IMR-90 (cell line): Measurements from ENCODE around the gene ARHGAP45. TPM values are rescaled to one million over a fixed set of nuclear protein-coding genes. Genes with fewer than 3 reads are reported as not detected.

Experiments
- ATAC-seq: fragments of 200-7000 bp; cut with Tn5 transposase; 2 replicates; pipeline ENCODE4 v1.9.1; 2020; ENCODE audit warnings: low read depth, mild to moderate bottlenecking, moderate library complexity
- BruUV-seq: library from RNA; stranded (reverse); fragments of 400-500 nt; replicated peaks from 2 replicates; lab custom pipeline; 2021; lab: Mats Ljungman, UMichigan
- CTCF ChIA-PET: fragments of 300-600 bp; formaldehyde crosslinking; extraction: SDS; loops from one replicate; lab custom pipeline; 2021; ENCODE audit warnings: antibody characterized with exemption; lab: Yijun Ruan, JAX
- POLR2A ChIA-PET: fragments of 300-600 bp; sonication (Branson Sonifier 250); formaldehyde crosslinking; loops from one replicate; lab custom pipeline; 2022; ENCODE audit warnings: antibody characterized with exemption; ENCODE audit not compliant: unreplicated experiment; lab: Charles Lee
- DNase-seq: peaks from one replicate; pipeline ENCODE4 v3.0.0; 2013
- H2AFZ ChIP-seq: replicated peaks from 2 replicates; pipeline ENCODE3; 2013; ENCODE audit warnings: low read length, mild to moderate bottlenecking; ENCODE audit not compliant: poor library complexity
- H2AK5ac ChIP-seq: 2 replicates; pipeline ENCODE4 v1.6.1; 2013; ENCODE audit warnings: low read depth, low read length, inconsistent platforms
- H2AK9ac ChIP-seq: replicated peaks from 2 replicates; pipeline ENCODE3; 2013; ENCODE audit warnings: mild to moderate bottlenecking, low read depth, low read length, moderate library complexity; ENCODE audit not compliant: poor library complexity
- H2BK120ac ChIP-seq: 2 replicates; pipeline ENCODE4 v1.6.1; 2013; ENCODE audit warnings: low read depth, low read length, inconsistent platforms
- H2BK15ac ChIP-seq: 3 replicates; pipeline ENCODE4 v1.6.1; 2013; ENCODE audit warnings: low read depth, low read length, inconsistent platforms
- H2BK20ac ChIP-seq: 2 replicates; pipeline ENCODE4 v1.6.1; 2013; ENCODE audit warnings: low read depth, mild to moderate bottlenecking, inconsistent platforms, low read length, moderate library complexity
- H2BK5ac ChIP-seq: 2 replicates; pipeline ENCODE4 v1.6.1; 2013; ENCODE audit warnings: mild to moderate bottlenecking, low read depth, low read length, inconsistent platforms; ENCODE audit not compliant: poor library complexity, severe bottlenecking
- H3K14ac ChIP-seq: replicated peaks from 2 replicates; pipeline ENCODE4 v1.6.1; 2013; ENCODE audit warnings: low read depth, low read length, inconsistent platforms
- H3K18ac ChIP-seq: 2 replicates; pipeline ENCODE4 v1.6.1; 2013; ENCODE audit warnings: low read depth, low read length, control low read depth
- H3K23ac ChIP-seq: 2 replicates; pipeline ENCODE4 v1.6.1; 2013; ENCODE audit warnings: low read depth, low read length, inconsistent platforms
- H3K27ac ChIP-seq: 2 replicates; pipeline ENCODE4 v1.5.1; 2013; ENCODE audit warnings: mild to moderate bottlenecking, control low read depth, low read length; ENCODE audit not compliant: insufficient read depth
- H3K27me3 ChIP-seq: 2 replicates; pipeline ENCODE4 v1.6.1; 2013; ENCODE audit warnings: low read length; ENCODE audit not compliant: control insufficient read depth, insufficient read depth
- H3K36me3 ChIP-seq: 2 replicates; pipeline ENCODE4 v1.6.1; 2013; ENCODE audit warnings: low read length, mixed read lengths; ENCODE audit not compliant: control insufficient read depth, insufficient read depth
- H3K4ac ChIP-seq: 2 replicates; pipeline ENCODE4 v1.6.1; 2013; ENCODE audit warnings: low read depth, low read length, inconsistent platforms
- H3K4me1 ChIP-seq: 2 replicates; pipeline ENCODE4 v1.6.1; 2013; ENCODE audit warnings: low read length, mixed read lengths; ENCODE audit not compliant: control insufficient read depth, insufficient read depth
- H3K4me2 ChIP-seq: 2 replicates; pipeline ENCODE4 v1.6.1; 2013; ENCODE audit warnings: low read depth, mild to moderate bottlenecking, control low read depth, low read length, moderate library complexity
- H3K4me3 ChIP-seq: 2 replicates; pipeline ENCODE4 v1.5.1; 2013; ENCODE audit warnings: low read depth, mild to moderate bottlenecking, control low read depth, low read length, moderate library complexity; ENCODE audit not compliant: insufficient read depth
- H3K56ac ChIP-seq: 2 replicates; pipeline ENCODE4 v1.6.1; 2013; ENCODE audit warnings: low read length, inconsistent platforms; ENCODE audit not compliant: insufficient read depth; ENCODE audit errors: extremely low read depth
- H3K79me1 ChIP-seq, 2 experiments: 2 replicates each; pipeline ENCODE4 v1.6.1; 2013; ENCODE audit warnings: low read length in 2 of 2, inconsistent platforms in 1 of 2, low read depth in 1 of 2
- H3K9ac ChIP-seq: 2 replicates; pipeline ENCODE4 v1.6.1; 2013; ENCODE audit warnings: low read depth, low read length, control low read depth
- H3K9me1 ChIP-seq: 2 replicates; pipeline ENCODE4 v1.6.1; 2013; ENCODE audit warnings: low read length, inconsistent platforms; ENCODE audit not compliant: insufficient read depth
- H3K9me3 ChIP-seq: 2 replicates; pipeline ENCODE4 v1.6.1; 2013; ENCODE audit warnings: low read length; ENCODE audit not compliant: control insufficient read depth, insufficient read depth
- H4K20me1 ChIP-seq: 2 replicates; pipeline ENCODE4 v1.6.1; 2013; ENCODE audit warnings: low read length, inconsistent platforms; ENCODE audit not compliant: insufficient read depth
- H4K5ac ChIP-seq: 2 replicates; pipeline ENCODE4 v1.6.1; 2013; ENCODE audit warnings: mild to moderate bottlenecking, low read depth, low read length, control low read depth
- H4K8ac ChIP-seq, 2 experiments: 2 replicates each; pipeline ENCODE4 v1.6.1; 2013; ENCODE audit warnings: low read depth in 2 of 2, low read length in 2 of 2, control low read depth in 1 of 2, inconsistent platforms in 1 of 2
- H4K91ac ChIP-seq: 2 replicates; pipeline ENCODE4 v1.6.1; 2013; ENCODE audit warnings: low read depth, low read length, inconsistent platforms; ENCODE audit not compliant: insufficient read depth
- BHLHE40 ChIP-seq: fragments of 150-350 bp; IDR thresholded peaks from 2 replicates; pipeline ENCODE4 v1.6.1; 2016; ENCODE audit warnings: mild to moderate bottlenecking, low read depth, low read length
- CEBPB ChIP-seq: IDR thresholded peaks from 2 replicates; pipeline ENCODE4 v1.6.1; 2012; ENCODE audit warnings: low read depth, low read length, improper control_type of control experiment
- CHD1 ChIP-seq: IDR thresholded peaks from 2 replicates; pipeline ENCODE4 v1.6.1; 2012; ENCODE audit warnings: low read depth, low read length, improper control_type of control experiment
- FOS ChIP-seq: fragments of 150-350 bp; IDR thresholded peaks from 2 replicates; pipeline ENCODE4 v1.6.1; 2016; ENCODE audit warnings: low read depth, low read length
- MAFK ChIP-seq: IDR thresholded peaks from 2 replicates; pipeline ENCODE4 v1.6.1; 2012; ENCODE audit warnings: low read depth, low read length, improper control_type of control experiment
- MAZ ChIP-seq: IDR thresholded peaks from 2 replicates; pipeline ENCODE4 v1.6.1; 2012; ENCODE audit warnings: low read depth, mild to moderate bottlenecking, low read length, improper control_type of control experiment, moderate library complexity, borderline replicate concordance
- MXI1 ChIP-seq: IDR thresholded peaks from 2 replicates; pipeline ENCODE4 v1.6.1; 2012; ENCODE audit warnings: low read depth, mild to moderate bottlenecking, low read length, moderate library complexity, borderline replicate concordance
- NFE2L2 ChIP-seq: fragments of 150-350 bp; IDR thresholded peaks from 2 replicates; pipeline ENCODE4 v1.6.1; 2016; ENCODE audit warnings: low read depth, mild to moderate bottlenecking, low read length
- POLR2A ChIP-seq: IDR thresholded peaks from 2 replicates; pipeline ENCODE4 v1.6.1; 2012; ENCODE audit warnings: mild to moderate bottlenecking, low read depth, low read length
- RAD21 ChIP-seq: IDR thresholded peaks from 2 replicates; pipeline ENCODE4 v1.6.1; 2012; ENCODE audit warnings: low read length, improper control_type of control experiment
- RCOR1 ChIP-seq: IDR thresholded peaks from 2 replicates; pipeline ENCODE4 v1.6.1; 2012; ENCODE audit warnings: mild to moderate bottlenecking, low read length, improper control_type of control experiment; ENCODE audit not compliant: insufficient replicate concordance
- RFX5 ChIP-seq: IDR thresholded peaks from 2 replicates; pipeline ENCODE4 v1.8.0; 2012; ENCODE audit warnings: low read depth, mild to moderate bottlenecking, low read length, moderate library complexity
- SMC3 ChIP-seq: fragments of 150-350 bp; IDR thresholded peaks from 2 replicates; pipeline ENCODE4 v1.6.1; 2016; ENCODE audit warnings: low read depth, mild to moderate bottlenecking, antibody characterized with exemption, low read length, moderate library complexity
- WGBS, 2 experiments: methylation state at CpG; one replicate each; pipeline versions ENCODE4 v1.1.5 to v1.1.7; 2013; ENCODE audit warnings: missing lambda C conversion rate in 2 of 2; ENCODE audit not compliant: insufficient read length in 1 of 2; ENCODE audit errors: extremely low coverage in 2 of 2; 5-methylcytosine and 5-hydroxymethylcytosine counted together
- dilution Hi-C: fragments of 300-500 bp; cut with HindIII; formaldehyde crosslinking; loops from one replicate; pipeline ENCODE4 v1.14.3; 2018; ENCODE audit warnings: low sequenced_read_pairs; ENCODE audit not compliant: unreplicated experiment
- in situ Hi-C: fragments of 300-500 bp; cut with MboI; formaldehyde crosslinking; loops from 3 replicates; pipeline ENCODE4 v1.14.3; 2019; ENCODE audit warnings: low sequenced_read_pairs, inconsistent platforms, mixed read lengths
- intact Hi-C: fragments of 100-400 bp; cut with micrococcal nuclease; formaldehyde crosslinking; loops from 2 replicates; pipeline ENCODE4 v1.10.0; 2022
- polyA plus RNA-seq, 3 experiments: library from polyadenylated mRNA; depleted of rRNA; stranded (reverse); fragments of >200 nt; gene quantifications; 2 replicates each; pipeline ENCODE4 v1.2.3, GENCODE V29; 2012; ENCODE audit warnings: low replicate concordance in 1 of 3
- total RNA-seq: library from RNA; depleted of rRNA; stranded (reverse); fragments of >200 nt; gene quantifications from 2 replicates; pipeline ENCODE4 v1.2.3, GENCODE V29; 2012
- TF ChIP-seq, protein P1 (sequence below): fragments of 150-350 bp; IDR thresholded peaks from 2 replicates; pipeline ENCODE4 v1.6.1; 2016; ENCODE audit warnings: low read depth, mild to moderate bottlenecking, low read length, moderate library complexity, borderline replicate concordance
- TF ChIP-seq, protein P2 (sequence below): conservative IDR thresholded peaks from 2 replicates; pipeline ENCODE4 v1.5.1; 2012; ENCODE audit warnings: mild to moderate bottlenecking, low read depth, low read length, improper control_type of control experiment
- TF ChIP-seq, protein P3 (sequence below): fragments of 150-350 bp; IDR thresholded peaks from 2 replicates; pipeline ENCODE4 v1.6.1; 2017; ENCODE audit warnings: mild to moderate bottlenecking, antibody characterized with exemption, low read length, low read depth

ARHGAP45 gene
- total and polyA plus RNA-seq, 2 of the 4 experiments (the other 2 are of a cell fraction): 1.3 to 1.7 TPM

DNA sequence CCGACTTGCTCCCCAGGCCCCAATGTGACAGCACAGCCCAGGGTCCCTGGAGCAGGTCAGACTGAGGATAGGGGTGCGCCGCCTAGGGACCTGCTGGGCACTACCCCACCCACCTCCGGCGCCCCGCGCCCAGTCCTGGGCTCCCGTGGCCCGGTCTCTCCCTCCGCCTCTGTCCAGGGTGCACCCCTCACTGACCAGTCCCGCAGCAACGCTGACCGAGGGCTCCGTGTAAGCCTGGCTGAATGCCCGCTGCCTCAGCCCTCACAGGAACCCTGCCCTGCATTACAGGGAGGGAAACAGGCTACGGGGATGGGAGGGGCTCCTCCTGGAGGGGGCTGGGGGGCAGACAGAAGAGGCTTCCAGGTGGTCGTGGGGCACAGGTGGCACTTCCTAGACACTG, 68.5 kb downstream of the ARHGAP45 start:
- no peak overlapping the region for H3K9ac ChIP-seq
- no peak overlapping the region for H3K56ac ChIP-seq
- intact Hi-C loops: no loop called here
- peaks cover 16% of the 10 kb centered on the region for H3K4me1 ChIP-seq
- H3K4me3 ChIP-seq: no peak overlapping the region
- H3K9me1 ChIP-seq: peaks cover 4% of the 10 kb centered on the region; the same call in 1 of the 2 replicates
- no peaks in the 10 kb centered on the region for H3K9me3 ChIP-seq
- H2BK5ac ChIP-seq: no peak overlapping the region
- H3K27me3 ChIP-seq: no peaks in the 10 kb centered on the region
- CTCF ChIA-PET: no interaction called here
- H3K36me3 ChIP-seq: peaks cover 31% of the 10 kb centered on the region; the same call in 1 of the 2 replicates
- no peak overlapping the region for H3K18ac ChIP-seq
- no peak overlapping the region for H4K5ac ChIP-seq
- H3K14ac ChIP-seq: no peak overlapping the region
- peaks cover 16% of the 10 kb centered on the region for H4K20me1 ChIP-seq
- WGBS, 2 experiments: 95% methylated on average over 3 of the region's 17 CpGs; no CpG with 5 or more reads in 1 of the 2 experiments
- no peak overlapping the region for H2BK20ac ChIP-seq
- peaks cover 13 to 60% of the 10 kb centered on the region in 2 experiments for H3K79me1 ChIP-seq
- H2AK5ac ChIP-seq: no peak overlapping the region
- H4K91ac ChIP-seq: no peak overlapping the region
- no TSS peak for BruUV-seq
- in situ Hi-C loops: no loop called here
- no peak overlapping the region for H2BK120ac ChIP-seq
- no peak overlapping the region for H3K4ac ChIP-seq
- POLR2A ChIA-PET: no interaction called here
- no peak overlapping the region for H2AFZ ChIP-seq
- ATAC-seq (no peak), DNase-seq (no peak)
- no peak overlapping the region for H4K8ac ChIP-seq
- H2AK9ac ChIP-seq: peak overlapping the region; percentile 9
- TF ChIP-seq FOS: no peak
- TF ChIP-seq MAFK: no peak
- TF ChIP-seq CEBPB: no peak
- TF ChIP-seq RCOR1: no peak
- no peak for TF ChIP-seq MXI1
- TF ChIP-seq RFX5: no peak
- TF ChIP-seq BHLHE40: no peak
- TF ChIP-seq, protein P1, sequence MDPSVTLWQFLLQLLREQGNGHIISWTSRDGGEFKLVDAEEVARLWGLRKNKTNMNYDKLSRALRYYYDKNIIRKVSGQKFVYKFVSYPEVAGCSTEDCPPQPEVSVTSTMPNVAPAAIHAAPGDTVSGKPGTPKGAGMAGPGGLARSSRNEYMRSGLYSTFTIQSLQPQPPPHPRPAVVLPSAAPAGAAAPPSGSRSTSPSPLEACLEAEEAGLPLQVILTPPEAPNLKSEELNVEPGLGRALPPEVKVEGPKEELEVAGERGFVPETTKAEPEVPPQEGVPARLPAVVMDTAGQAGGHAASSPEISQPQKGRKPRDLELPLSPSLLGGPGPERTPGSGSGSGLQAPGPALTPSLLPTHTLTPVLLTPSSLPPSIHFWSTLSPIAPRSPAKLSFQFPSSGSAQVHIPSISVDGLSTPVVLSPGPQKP: no peak
- TF ChIP-seq, protein P2, sequence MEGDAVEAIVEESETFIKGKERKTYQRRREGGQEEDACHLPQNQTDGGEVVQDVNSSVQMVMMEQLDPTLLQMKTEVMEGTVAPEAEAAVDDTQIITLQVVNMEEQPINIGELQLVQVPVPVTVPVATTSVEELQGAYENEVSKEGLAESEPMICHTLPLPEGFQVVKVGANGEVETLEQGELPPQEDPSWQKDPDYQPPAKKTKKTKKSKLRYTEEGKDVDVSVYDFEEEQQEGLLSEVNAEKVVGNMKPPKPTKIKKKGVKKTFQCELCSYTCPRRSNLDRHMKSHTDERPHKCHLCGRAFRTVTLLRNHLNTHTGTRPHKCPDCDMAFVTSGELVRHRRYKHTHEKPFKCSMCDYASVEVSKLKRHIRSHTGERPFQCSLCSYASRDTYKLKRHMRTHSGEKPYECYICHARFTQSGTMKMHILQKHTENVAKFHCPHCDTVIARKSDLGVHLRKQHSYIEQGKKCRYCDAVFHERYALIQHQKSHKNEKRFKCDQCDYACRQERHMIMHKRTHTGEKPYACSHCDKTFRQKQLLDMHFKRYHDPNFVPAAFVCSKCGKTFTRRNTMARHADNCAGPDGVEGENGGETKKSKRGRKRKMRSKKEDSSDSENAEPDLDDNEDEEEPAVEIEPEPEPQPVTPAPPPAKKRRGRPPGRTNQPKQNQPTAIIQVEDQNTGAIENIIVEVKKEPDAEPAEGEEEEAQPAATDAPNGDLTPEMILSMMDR: no peak
- no peak for TF ChIP-seq POLR2A
- no peak for TF ChIP-seq SMC3
- no peak for TF ChIP-seq NFE2L2
- TF ChIP-seq MAZ: no peak
- TF ChIP-seq, protein P3, sequence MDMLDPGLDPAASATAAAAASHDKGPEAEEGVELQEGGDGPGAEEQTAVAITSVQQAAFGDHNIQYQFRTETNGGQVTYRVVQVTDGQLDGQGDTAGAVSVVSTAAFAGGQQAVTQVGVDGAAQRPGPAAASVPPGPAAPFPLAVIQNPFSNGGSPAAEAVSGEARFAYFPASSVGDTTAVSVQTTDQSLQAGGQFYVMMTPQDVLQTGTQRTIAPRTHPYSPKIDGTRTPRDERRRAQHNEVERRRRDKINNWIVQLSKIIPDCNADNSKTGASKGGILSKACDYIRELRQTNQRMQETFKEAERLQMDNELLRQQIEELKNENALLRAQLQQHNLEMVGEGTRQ: no peak
- no peak for TF ChIP-seq CHD1
- TF ChIP-seq RAD21: no peak
- no peak overlapping the region for H3K27ac ChIP-seq
- no peak overlapping the region for H2BK15ac ChIP-seq
- no peak overlapping the region for H3K4me2 ChIP-seq
- H3K23ac ChIP-seq: no peak overlapping the region
- dilution Hi-C loops: no loop called here
